CD14-positive monocyte (primary cell): ENCODE results near the gene LRRK1. TPM values are rescaled to one million over a fixed set of nuclear protein-coding genes. Genes with fewer than 3 reads are reported as not detected.

Source experiments
- DNase-seq, 3 donors: peaks; one replicate each; pipeline ENCODE4 v3.0.0-alpha.2; 2011 to 2022
- H2AFZ ChIP-seq: 2 replicates; pipeline ENCODE4 v1.6.0; 2012; ENCODE audit warnings: mild to moderate bottlenecking, low read depth, low read length, inconsistent platforms; ENCODE audit not compliant: insufficient read depth, poor library complexity, severe bottlenecking
- H3K27ac ChIP-seq, 2 donors: 1 replicate in 1 of 2; 2 replicates in 1 of 2; pipeline ENCODE4 v1.5.1; 2012 to 2013; ENCODE audit warnings: low read length in 2 of 2, control low read depth in 1 of 2, inconsistent platforms in 1 of 2, low read depth in 1 of 2, mild to moderate bottlenecking in 1 of 2
- H3K27me3 ChIP-seq, 2 donors: one replicate each; pipeline versions ENCODE4 v1.6.0 to v1.6.1; 2011 to 2013; ENCODE audit warnings: low read length in 2 of 2; ENCODE audit not compliant: control insufficient read depth in 2 of 2, insufficient read depth in 2 of 2
- H3K36me3 ChIP-seq, 2 donors: replicated peaks in 1 of 2; 1 replicate in 1 of 2; 2 replicates in 1 of 2; pipeline versions ENCODE4 v1.5.1 to v1.6.1; 2012 to 2013; ENCODE audit warnings: low read length in 2 of 2, control low read depth in 1 of 2, inconsistent platforms in 1 of 2, mild to moderate bottlenecking in 1 of 2; ENCODE audit not compliant: insufficient read depth in 2 of 2, control insufficient read depth in 1 of 2
- H3K4me1 ChIP-seq, 2 donors: 1 replicate in 1 of 2; 2 replicates in 1 of 2; pipeline versions ENCODE4 v1.5.1 to v1.6.1; 2012 to 2013; ENCODE audit warnings: low read length in 2 of 2, control low read depth in 1 of 2, inconsistent platforms in 1 of 2, mild to moderate bottlenecking in 1 of 2, moderate library complexity in 1 of 2; ENCODE audit not compliant: insufficient read depth in 2 of 2, control insufficient read depth in 1 of 2
- H3K4me2 ChIP-seq: replicated peaks from 2 replicates; pipeline ENCODE3; 2012; ENCODE audit warnings: low read length, moderate library complexity, mild to moderate bottlenecking; ENCODE audit not compliant: poor library complexity, severe bottlenecking; ENCODE audit errors: extremely low read depth
- H3K4me3 ChIP-seq, 3 experiments: fragments of 200-600 bp in 1 of 3; sonication (generic) in 1 of 3; replicated peaks in 1 of 3; 1 replicate in 2 of 3; 2 replicates in 1 of 3; pipeline ENCODE4 v1.5.1; 2011 to 2013; ENCODE audit warnings: low read length in 3 of 3, mild to moderate bottlenecking in 3 of 3, control low read depth in 2 of 3, low read depth in 2 of 3, inconsistent platforms in 1 of 3, moderate library complexity in 1 of 3
- H3K79me2 ChIP-seq: 2 replicates; pipeline ENCODE4 v1.6.0; 2012; ENCODE audit warnings: mild to moderate bottlenecking, control low read depth, inconsistent platforms, low read length, moderate library complexity; ENCODE audit not compliant: insufficient read depth
- H3K9ac ChIP-seq: 2 replicates; pipeline ENCODE4 v1.6.0; 2017; ENCODE audit warnings: low read length, mild to moderate bottlenecking; ENCODE audit not compliant: insufficient read depth, poor library complexity, severe bottlenecking
- H3K9me3 ChIP-seq, 2 donors: replicated peaks in 1 of 2; 1 replicate in 1 of 2; 2 replicates in 1 of 2; pipeline versions ENCODE4 v1.5.1 to v1.6.1; 2012 to 2013; ENCODE audit warnings: low read length in 2 of 2, control low read depth in 1 of 2; ENCODE audit not compliant: control insufficient read depth in 1 of 2, insufficient read depth in 1 of 2
- H4K20me1 ChIP-seq: 2 replicates; pipeline ENCODE4 v1.6.0; 2012; ENCODE audit warnings: mild to moderate bottlenecking, low read length, control low read depth, moderate library complexity; ENCODE audit not compliant: insufficient read depth
- H3K27ac Mint-ChIP-seq, 7 donors: one replicate each; pipeline ENCODE4 v1.8.0; 2020; ENCODE audit warnings: mild to moderate bottlenecking in 7 of 7, mixed read lengths in 7 of 7, moderate library complexity in 6 of 7, inconsistent platforms in 2 of 7
- H3K27me3 Mint-ChIP-seq, 3 donors: one replicate each; pipeline ENCODE4 v1.8.0; 2021 to 2022; ENCODE audit warnings: low read depth in 3 of 3, mild to moderate bottlenecking in 3 of 3, mixed read lengths in 3 of 3, moderate library complexity in 3 of 3, inconsistent platforms in 1 of 3
- H3K36me3 Mint-ChIP-seq, 2 donors: one replicate each; pipeline ENCODE4 v1.8.0; 2020; ENCODE audit warnings: mixed read lengths in 2 of 2, inconsistent platforms in 1 of 2, mild to moderate bottlenecking in 1 of 2
- H3K4me1 Mint-ChIP-seq: one replicate; pipeline ENCODE4 v1.8.0; 2020; ENCODE audit warnings: mild to moderate bottlenecking, mixed read lengths
- H3K4me3 Mint-ChIP-seq, 2 donors: one replicate each; pipeline ENCODE4 v1.8.0; 2020; ENCODE audit warnings: mild to moderate bottlenecking in 2 of 2, mixed read lengths in 2 of 2, moderate library complexity in 1 of 2
- H3K9me3 Mint-ChIP-seq, 7 donors: one replicate each; pipeline ENCODE4 v1.8.0; 2020 to 2022; ENCODE audit warnings: mixed read lengths in 7 of 7, mild to moderate bottlenecking in 6 of 7, moderate library complexity in 6 of 7, inconsistent platforms in 2 of 7
- WGBS: methylation state at CpG from one replicate; pipeline ENCODE4 v1.1.5; 2013; ENCODE audit warnings: missing lambda C conversion rate; ENCODE audit not compliant: insufficient coverage; 5-methylcytosine and 5-hydroxymethylcytosine counted together
- intact Hi-C, 2 donors: fragments of 100-400 bp; cut with micrococcal nuclease; formaldehyde crosslinking; loops; one replicate each; pipeline versions ENCODE4 v1.15.0 to v1.15.1; 2023
- polyA plus RNA-seq, 3 donors: library from polyadenylated mRNA; depleted of rRNA in 1 of 3; unstranded in 2 of 3; stranded (reverse) in 1 of 3; fragments of 300-500 nt in 2 of 3; fragments of >200 nt in 1 of 3; fragmentation: Illumina TruSeq in 2 of 3; gene quantifications; 1 replicate in 2 of 3; 2 replicates in 1 of 3; pipeline ENCODE4 v1.2.3, GENCODE V29; 2012 to 2021
- TF ChIP-seq, protein P1 (sequence below): fragments of 200-600 bp; IDR thresholded peaks from one replicate; pipeline ENCODE4 v1.8.0; 2022; ENCODE audit warnings: antibody characterized with exemption, mild to moderate bottlenecking

LRRK1 gene
- polyA plus RNA-seq, 3 donors, result 1.7 to 18.9 (median 5.4) TPM

DNA sequence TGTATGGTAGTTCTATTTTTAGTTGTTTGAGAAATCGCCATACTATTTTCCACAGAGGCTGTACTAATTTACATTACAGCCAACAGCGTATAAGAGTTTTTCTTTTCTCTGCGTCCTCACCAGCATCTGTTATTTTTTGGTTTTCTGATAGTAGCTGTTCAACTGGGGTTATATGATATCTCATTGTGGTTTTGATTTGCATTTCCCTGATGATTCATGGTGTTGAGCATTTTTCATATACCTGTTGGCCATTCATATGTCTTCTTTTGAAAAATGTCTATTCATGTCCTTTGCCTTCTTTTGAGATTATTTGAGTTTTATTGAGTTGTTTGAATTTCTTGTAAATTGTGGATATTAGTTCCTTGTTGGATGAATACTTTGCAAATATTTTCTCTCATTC lies 114.6 kb downstream of the LRRK1 start:
- Histone ChIP-seq H3K9ac (no peak overlapping the region), H3K27ac (no peak overlapping the region), H3K4me1 (peaks cover 5 to 15% of the 10 kb centered on the region in 2 donors), H4K20me1 (peaks cover 63% of the 10 kb centered on the region), H3K9me3 (peaks cover 4 to 7% of the 10 kb centered on the region in 2 donors), H3K36me3 (peaks cover 52 to 82% of the 10 kb centered on the region in 2 donors), H3K4me2 (no peak overlapping the region), H2AFZ (no peak overlapping the region), H3K27me3 (peaks cover 30 to 82% of the 10 kb centered on the region in 2 donors), H3K79me2 (no peaks in the 10 kb centered on the region), H3K4me3 (no peak overlapping the region)
- Mint-ChIP-seq H3K4me1 (peaks cover 19% of the 10 kb centered on the region), H3K4me3 (peak overlapping the region in 1 of 2 donors; percentile 75), H3K9me3 (peaks cover 10 to 54% (median 36%) of the 10 kb centered on the region in 7 donors), H3K27ac (no peak overlapping the region), H3K27me3 (peaks cover 72 to 91% (median 82%) of the 10 kb centered on the region in 3 donors), H3K36me3 (peaks cover 92 to 94% of the 10 kb centered on the region in 2 donors)
- intact Hi-C loops, result no loop called here
- no CpG with 5 or more reads among the region's 3 CpGs for WGBS
- TF ChIP-seq, protein P1, sequence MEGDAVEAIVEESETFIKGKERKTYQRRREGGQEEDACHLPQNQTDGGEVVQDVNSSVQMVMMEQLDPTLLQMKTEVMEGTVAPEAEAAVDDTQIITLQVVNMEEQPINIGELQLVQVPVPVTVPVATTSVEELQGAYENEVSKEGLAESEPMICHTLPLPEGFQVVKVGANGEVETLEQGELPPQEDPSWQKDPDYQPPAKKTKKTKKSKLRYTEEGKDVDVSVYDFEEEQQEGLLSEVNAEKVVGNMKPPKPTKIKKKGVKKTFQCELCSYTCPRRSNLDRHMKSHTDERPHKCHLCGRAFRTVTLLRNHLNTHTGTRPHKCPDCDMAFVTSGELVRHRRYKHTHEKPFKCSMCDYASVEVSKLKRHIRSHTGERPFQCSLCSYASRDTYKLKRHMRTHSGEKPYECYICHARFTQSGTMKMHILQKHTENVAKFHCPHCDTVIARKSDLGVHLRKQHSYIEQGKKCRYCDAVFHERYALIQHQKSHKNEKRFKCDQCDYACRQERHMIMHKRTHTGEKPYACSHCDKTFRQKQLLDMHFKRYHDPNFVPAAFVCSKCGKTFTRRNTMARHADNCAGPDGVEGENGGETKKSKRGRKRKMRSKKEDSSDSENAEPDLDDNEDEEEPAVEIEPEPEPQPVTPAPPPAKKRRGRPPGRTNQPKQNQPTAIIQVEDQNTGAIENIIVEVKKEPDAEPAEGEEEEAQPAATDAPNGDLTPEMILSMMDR, result no peak
- no peak for DNase-seq

DNA sequence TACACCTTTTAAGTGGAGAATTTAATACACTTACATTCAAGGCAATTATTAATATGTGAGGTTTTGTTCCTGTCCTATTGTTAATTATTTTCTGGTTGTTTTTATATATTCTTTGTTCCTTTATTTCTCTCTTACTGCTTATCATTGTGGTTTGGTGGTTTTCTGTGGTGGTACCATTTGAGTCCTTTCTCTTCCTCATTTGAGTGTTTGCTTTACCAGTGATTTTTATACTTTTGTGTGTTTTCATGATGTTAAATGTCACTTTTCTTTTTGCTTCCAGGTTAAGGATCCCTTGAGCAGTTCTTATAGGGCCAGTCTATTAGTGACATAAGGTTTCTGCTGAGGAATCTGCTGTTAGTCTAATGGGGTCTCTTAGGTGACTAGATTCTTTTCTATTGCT lies 116.5 kb downstream of the LRRK1 start:
- Histone ChIP-seq H3K4me1 (peaks cover 5 to 15% of the 10 kb centered on the region in 2 donors), H3K9ac (no peak overlapping the region), H3K9me3 (peaks cover 4 to 7% of the 10 kb centered on the region in 2 donors), H4K20me1 (peaks cover 63% of the 10 kb centered on the region), H3K79me2 (no peaks in the 10 kb centered on the region), H3K4me3 (peak overlapping the region in 1 of 3 experiments; percentile 33), H3K4me2 (peak overlapping the region; percentile 54), H3K27ac (no peak overlapping the region), H3K27me3 (peaks cover 30 to 81% of the 10 kb centered on the region in 2 donors), H3K36me3 (peaks cover 34 to 78% of the 10 kb centered on the region in 2 donors), H2AFZ (no peak overlapping the region)
- intact Hi-C loops, result no loop called here
- Mint-ChIP-seq H3K9me3 (peaks cover 14 to 47% (median 34%) of the 10 kb centered on the region in 7 donors), H3K27me3 (peaks cover 64 to 86% (median 75%) of the 10 kb centered on the region in 3 donors), H3K4me1 (peaks cover 18% of the 10 kb centered on the region), H3K27ac (peak overlapping the region in 5 of 7 donors; percentile 0 to 73 (median 14)), H3K36me3 (peaks cover 90 to 94% of the 10 kb centered on the region in 2 donors), H3K4me3 (peak overlapping the region in 1 of 2 donors; percentile 68)
- peak; percentile 18 to 34 (median 26) for DNase-seq
- TF ChIP-seq, protein P1, result no peak
